DOHH2 (cell line): ENCODE data around the gene SH3RF2.

Experiments used
- H3F3A ChIP-seq: fragments of 200-600 bp; sonication (generic), shearing (Covaris generic); 2 replicates; pipeline ENCODE4 v1.6.0; 2016; ENCODE audit warnings: antibody characterized with exemption, mild to moderate bottlenecking; ENCODE audit not compliant: control insufficient read depth, insufficient read depth
- H3K27ac ChIP-seq: fragments of 200-600 bp; sonication (generic); 2 replicates; pipeline ENCODE4 v1.5.1; 2014; ENCODE audit warnings: low read depth, mild to moderate bottlenecking, low read length, moderate library complexity
- H3K27me3 ChIP-seq: fragments of 200-600 bp; sonication (generic); 2 replicates; pipeline ENCODE4 v1.6.1; 2014; ENCODE audit warnings: mild to moderate bottlenecking, low read length, mixed read lengths; ENCODE audit not compliant: control insufficient read depth
- H3K36me3 ChIP-seq: fragments of 200-600 bp; sonication (generic); 2 replicates; pipeline ENCODE4 v1.6.1; 2014; ENCODE audit warnings: mild to moderate bottlenecking, low read length, moderate library complexity, mixed read lengths; ENCODE audit not compliant: control insufficient read depth
- H3K4me1 ChIP-seq: fragments of 200-600 bp; sonication (generic); 2 replicates; pipeline ENCODE4 v1.6.1; 2014; ENCODE audit warnings: mild to moderate bottlenecking, low read length, mixed read lengths; ENCODE audit not compliant: control insufficient read depth
- H3K4me2 ChIP-seq: fragments of 200-600 bp; sonication (generic); 2 replicates; pipeline ENCODE4 v1.6.0; 2014; ENCODE audit warnings: mild to moderate bottlenecking, low read length, moderate library complexity
- H3K4me3 ChIP-seq: fragments of 200-600 bp; sonication (generic); 2 replicates; pipeline ENCODE4 v1.5.1; 2014; ENCODE audit warnings: mild to moderate bottlenecking, low read length, mixed read lengths
- H3K79me2 ChIP-seq: fragments of 200-600 bp; sonication (generic); 2 replicates; pipeline ENCODE4 v1.6.1; 2014; ENCODE audit warnings: mild to moderate bottlenecking, low read length, mixed read lengths; ENCODE audit not compliant: control insufficient read depth
- H3K9me2 ChIP-seq: fragments of 200-600 bp; sonication (generic); replicated peaks from 2 replicates; pipeline ENCODE4 v1.6.1; 2014; ENCODE audit warnings: mild to moderate bottlenecking, low read length, mixed read lengths; ENCODE audit not compliant: control insufficient read depth
- H3K9me3 ChIP-seq: fragments of 200-600 bp; sonication (generic); 2 replicates; pipeline ENCODE4 v1.6.1; 2014; ENCODE audit warnings: antibody characterized with exemption, low read length, mixed read lengths; ENCODE audit not compliant: control insufficient read depth, insufficient read depth
- H4K20me1 ChIP-seq: fragments of 200-600 bp; sonication (generic); 2 replicates; pipeline ENCODE4 v1.6.0; 2014; ENCODE audit warnings: low read depth, mild to moderate bottlenecking, antibody characterized with exemption, low read length, moderate library complexity; ENCODE audit not compliant: control insufficient read depth, insufficient read depth
- CTCF ChIP-seq: fragments of 200-600 bp; sonication (generic); IDR thresholded peaks from one replicate; pipeline ENCODE4 v1.5.1; 2014; ENCODE audit warnings: antibody characterized with exemption, mild to moderate bottlenecking, low read depth, low read length; ENCODE audit not compliant: poor library complexity, severe bottlenecking
- EZH2phosphoT487 ChIP-seq: fragments of 200-600 bp; sonication (generic); IDR thresholded peaks from 2 replicates; pipeline ENCODE4 v1.6.1; 2017; ENCODE audit warnings: borderline replicate concordance, mild to moderate bottlenecking, antibody characterized with exemption, low read length, moderate library complexity, mixed read lengths

SH3RF2 gene

GRCh38 chr5:145937432-145938250 lies 1.3 kb downstream of the SH3RF2 start:
- Histone ChIP-seq H3K9me2 (no peaks in the 10 kb centered on the region), H3K27ac (no peak overlapping the region), H3K4me1 (no peaks in the 10 kb centered on the region), H3K27me3 (peaks cover 4% of the 10 kb centered on the region; the same call in 1 of the 2 replicates), H3K36me3 (no peaks in the 10 kb centered on the region), H4K20me1 (no peaks in the 10 kb centered on the region), H3K79me2 (no peaks in the 10 kb centered on the region), H3K9me3 (no peaks in the 10 kb centered on the region), H3K4me3 (no peak overlapping the region), H3F3A (no peaks in the 10 kb centered on the region), H3K4me2 (no peak overlapping the region)
- no peak for TF ChIP-seq CTCF
- no peak for TF ChIP-seq EZH2phosphoT487

GRCh38 chr5:145938776-145939539 lies 2.6 kb downstream of the SH3RF2 start:
- no peaks in the 10 kb centered on the region for H4K20me1 ChIP-seq
- H3K27me3 ChIP-seq, result peaks cover 4% of the 10 kb centered on the region; the same call in 1 of the 2 replicates
- H3F3A ChIP-seq, result no peaks in the 10 kb centered on the region
- no peak overlapping the region for H3K27ac ChIP-seq
- H3K9me2 ChIP-seq, result no peaks in the 10 kb centered on the region
- H3K4me1 ChIP-seq, result peaks cover 5% of the 10 kb centered on the region; the same call in 1 of the 2 replicates
- H3K4me3 ChIP-seq, result no peak overlapping the region
- H3K4me2 ChIP-seq, result no peak overlapping the region
- H3K36me3 ChIP-seq, result no peaks in the 10 kb centered on the region
- TF ChIP-seq CTCF (no peak), EZH2phosphoT487 (no peak)
- H3K79me2 ChIP-seq, result no peaks in the 10 kb centered on the region
- no peaks in the 10 kb centered on the region for H3K9me3 ChIP-seq

- Histone ChIP-seq H3K27me3 (peaks cover 4% of the 10 kb centered on the region; the same call in 1 of the 2 replicates), H3K4me2 (no peak overlapping the region), H3K4me1 (peaks cover 6% of the 10 kb centered on the region; the same call in 1 of the 2 replicates), H3K9me2 (no peaks in the 10 kb centered on the region), H3F3A (no peaks in the 10 kb centered on the region), H4K20me1 (no peaks in the 10 kb centered on the region), H3K27ac (no peak overlapping the region), H3K79me2 (no peaks in the 10 kb centered on the region), H3K36me3 (no peaks in the 10 kb centered on the region), H3K4me3 (no peak overlapping the region), H3K9me3 (no peaks in the 10 kb centered on the region)
- TF ChIP-seq EZH2phosphoT487 (no peak), CTCF (no peak)
These were observed 3.2 kb downstream of the SH3RF2 start for GRCh38 chr5:145939540-145940065.
